ENCODE data around the gene ANKRD11.

Gene ANKRD11

DNA sequence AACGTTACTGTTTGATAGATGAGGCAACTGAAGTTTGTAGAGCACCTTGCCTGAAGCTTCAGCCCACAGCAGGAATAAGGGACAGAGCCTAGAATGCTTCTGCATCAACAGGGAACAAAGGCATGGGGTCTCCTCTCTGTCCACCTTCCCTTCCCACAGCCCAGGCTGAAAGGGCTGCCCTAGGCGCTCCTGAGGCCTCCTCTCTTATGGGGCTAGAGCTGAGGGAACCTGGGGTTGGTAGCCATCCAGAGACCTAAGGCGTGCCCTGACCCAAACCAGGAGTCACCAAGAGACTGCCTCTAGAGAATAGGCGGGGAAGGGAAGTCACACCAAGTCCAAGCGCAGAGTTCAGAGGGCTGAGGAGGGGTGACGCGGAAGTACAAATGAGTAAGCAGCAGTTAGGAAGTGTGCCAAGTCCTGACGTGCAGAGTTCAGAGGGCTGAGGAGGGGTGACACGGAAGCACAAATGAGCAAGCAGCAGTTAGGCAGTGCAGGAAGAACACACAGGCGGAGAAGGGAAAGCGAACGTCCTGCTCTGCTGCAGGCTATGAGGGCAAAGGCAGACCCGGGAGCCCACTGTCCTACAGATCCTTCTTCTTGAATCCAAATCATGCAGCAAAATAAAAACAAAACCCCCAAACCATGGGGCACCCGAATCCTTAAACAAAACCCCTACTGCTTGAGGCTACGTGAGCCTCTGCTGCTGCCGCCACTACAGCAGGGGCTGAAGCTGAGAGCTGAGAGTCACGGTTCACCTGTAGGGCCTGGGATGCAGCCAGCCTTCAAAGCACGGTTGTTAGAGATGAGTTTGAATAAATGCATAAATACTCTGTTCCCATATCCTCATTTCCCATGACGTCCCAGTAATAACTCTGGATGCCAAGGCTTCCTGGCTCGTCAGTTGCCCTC is 15.1 kb upstream of the ANKRD11 start:
- Histone ChIP-seq H3K4me2 (ENCODE audit: low read depth, low read length, poor library complexity, severe bottlenecking) (peak overlapping the region; percentile 83), H3F3A (ENCODE audit: low read depth) (no peaks in the 10 kb centered on the region)

DNA sequence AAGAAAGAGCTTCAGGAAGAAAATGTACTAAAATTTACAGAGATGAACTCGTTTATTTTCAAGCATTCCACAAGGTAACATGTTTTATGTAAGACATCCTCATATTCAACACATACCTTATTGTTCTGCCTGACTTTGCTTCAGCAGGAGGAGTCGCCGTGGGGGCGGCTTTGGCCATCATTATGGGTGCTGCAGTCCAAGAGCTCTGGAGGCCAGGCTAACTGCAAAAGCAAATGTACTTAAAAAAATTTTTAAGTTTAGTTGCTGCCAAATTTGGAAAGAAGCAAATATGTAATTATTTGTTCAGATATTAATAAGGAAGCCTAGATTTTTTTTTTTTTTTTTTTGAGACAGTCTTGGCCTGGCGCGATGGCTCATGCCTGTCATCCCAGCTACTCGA is 13.7 kb upstream of the ANKRD11 start:
- no peaks in the 10 kb centered on the region for H3K9me2 ChIP-seq (replicated peaks; ENCODE audit: low read depth, low read length)
- no peaks in the 10 kb centered on the region for H3F3A ChIP-seq (ENCODE audit: low read depth)
- no peak for TF ChIP-seq EZH2phosphoT487 (IDR thresholded peaks at IDR 0.05; ENCODE audit: borderline replicate concordance)
- TF ChIP-seq, protein P1, sequence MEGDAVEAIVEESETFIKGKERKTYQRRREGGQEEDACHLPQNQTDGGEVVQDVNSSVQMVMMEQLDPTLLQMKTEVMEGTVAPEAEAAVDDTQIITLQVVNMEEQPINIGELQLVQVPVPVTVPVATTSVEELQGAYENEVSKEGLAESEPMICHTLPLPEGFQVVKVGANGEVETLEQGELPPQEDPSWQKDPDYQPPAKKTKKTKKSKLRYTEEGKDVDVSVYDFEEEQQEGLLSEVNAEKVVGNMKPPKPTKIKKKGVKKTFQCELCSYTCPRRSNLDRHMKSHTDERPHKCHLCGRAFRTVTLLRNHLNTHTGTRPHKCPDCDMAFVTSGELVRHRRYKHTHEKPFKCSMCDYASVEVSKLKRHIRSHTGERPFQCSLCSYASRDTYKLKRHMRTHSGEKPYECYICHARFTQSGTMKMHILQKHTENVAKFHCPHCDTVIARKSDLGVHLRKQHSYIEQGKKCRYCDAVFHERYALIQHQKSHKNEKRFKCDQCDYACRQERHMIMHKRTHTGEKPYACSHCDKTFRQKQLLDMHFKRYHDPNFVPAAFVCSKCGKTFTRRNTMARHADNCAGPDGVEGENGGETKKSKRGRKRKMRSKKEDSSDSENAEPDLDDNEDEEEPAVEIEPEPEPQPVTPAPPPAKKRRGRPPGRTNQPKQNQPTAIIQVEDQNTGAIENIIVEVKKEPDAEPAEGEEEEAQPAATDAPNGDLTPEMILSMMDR (conservative IDR thresholded peaks at IDR 0.05; ENCODE audit: low read length) = no peak
- H3K27me3 ChIP-seq (ENCODE audit: insufficient read depth, low read length, poor library complexity, severe bottlenecking) = no peaks in the 10 kb centered on the region
- H3K4me3 ChIP-seq (ENCODE audit: low read length, poor library complexity, severe bottlenecking) = no peak overlapping the region
- H3K9me3 ChIP-seq (ENCODE audit: insufficient read depth, low read depth, low read length) = no peaks in the 10 kb centered on the region
- H3K36me3 ChIP-seq (ENCODE audit: insufficient read depth, low read length) = no peaks in the 10 kb centered on the region
- peaks cover 6% of the 10 kb centered on the region for H4K20me1 ChIP-seq (ENCODE audit: insufficient read depth, low read length, poor library complexity, severe bottlenecking)
- H3K4me1 ChIP-seq (ENCODE audit: insufficient read depth, low read length, poor library complexity, severe bottlenecking) = peaks cover 11% of the 10 kb centered on the region
- peaks cover 14% of the 10 kb centered on the region; the same call in 1 of the 2 replicates for H3K79me2 ChIP-seq (ENCODE audit: insufficient read depth, low read length)
- H3K4me2 ChIP-seq (ENCODE audit: low read depth, low read length, poor library complexity, severe bottlenecking) = no peak overlapping the region
- H3K9ac ChIP-seq (ENCODE audit: low read depth, low read length, poor library complexity, severe bottlenecking) = no peak overlapping the region
- H2AFZ ChIP-seq (ENCODE audit: low read length) = no peak overlapping the region

More for the DNA sequence above, 15.1 kb upstream of the ANKRD11 start:
- Histone ChIP-seq H3K9ac (ENCODE audit: low read depth, low read length, poor library complexity, severe bottlenecking) (peak overlapping the region; percentile 84), H3K9me2 (replicated peaks; ENCODE audit: low read depth, low read length) (no peaks in the 10 kb centered on the region), H4K20me1 (ENCODE audit: insufficient read depth, low read length, poor library complexity, severe bottlenecking) (peaks cover 6% of the 10 kb centered on the region), H2AFZ (ENCODE audit: low read length) (peak overlapping the region; percentile 42; the same call in 1 of the 2 replicates), H3K4me3 (ENCODE audit: low read length, poor library complexity, severe bottlenecking) (peak overlapping the region; percentile 67), H3K4me1 (ENCODE audit: insufficient read depth, low read length, poor library complexity, severe bottlenecking) (peaks cover 11% of the 10 kb centered on the region), H3K79me2 (ENCODE audit: insufficient read depth, low read length) (peaks cover 28% of the 10 kb centered on the region), H3K36me3 (ENCODE audit: insufficient read depth, low read length) (no peaks in the 10 kb centered on the region), H3K9me3 (ENCODE audit: insufficient read depth, low read depth, low read length) (no peaks in the 10 kb centered on the region), H3K27me3 (ENCODE audit: insufficient read depth, low read length, poor library complexity, severe bottlenecking) (no peaks in the 10 kb centered on the region)
- TF ChIP-seq, protein P1 (conservative IDR thresholded peaks at IDR 0.05; ENCODE audit: low read length) = no peak

- no peaks in the 10 kb centered on the region for H3K9me2 ChIP-seq (replicated peaks; ENCODE audit: low read depth, low read length)
- H3K9me3 ChIP-seq (ENCODE audit: insufficient read depth, low read depth, low read length) = no peaks in the 10 kb centered on the region
- no peaks in the 10 kb centered on the region for H3K36me3 ChIP-seq (ENCODE audit: insufficient read depth, low read length)
- no peaks in the 10 kb centered on the region for H4K20me1 ChIP-seq (ENCODE audit: insufficient read depth, low read length, poor library complexity, severe bottlenecking)
- H2AFZ ChIP-seq (ENCODE audit: low read length) = no peak overlapping the region
- H3K4me2 ChIP-seq (ENCODE audit: low read depth, low read length, poor library complexity, severe bottlenecking) = no peak overlapping the region
- H3K4me3 ChIP-seq (ENCODE audit: low read length, poor library complexity, severe bottlenecking) = no peak overlapping the region
- H3K4me1 ChIP-seq (ENCODE audit: insufficient read depth, low read length, poor library complexity, severe bottlenecking) = peaks cover 11% of the 10 kb centered on the region
- H3F3A ChIP-seq (ENCODE audit: low read depth) = no peaks in the 10 kb centered on the region
- H3K27me3 ChIP-seq (ENCODE audit: insufficient read depth, low read length, poor library complexity, severe bottlenecking) = no peaks in the 10 kb centered on the region
- H3K9ac ChIP-seq (ENCODE audit: low read depth, low read length, poor library complexity, severe bottlenecking) = no peak overlapping the region
- TF ChIP-seq, protein P1 (conservative IDR thresholded peaks at IDR 0.05; ENCODE audit: low read length) = no peak
- H3K79me2 ChIP-seq (ENCODE audit: insufficient read depth, low read length) = peaks cover 7% of the 10 kb centered on the region; the same call in 1 of the 2 replicates
These were observed 11.9 kb upstream of the ANKRD11 start for GRCh38 chr16:89502081-89502843.

All from Loucy (cell line).